ENCODE results near the gene ARID5B. TPM values are rescaled to one million over a fixed set of nuclear protein-coding genes. Genes with fewer than 3 reads are reported as not detected.

Gene ARID5B, protein sequence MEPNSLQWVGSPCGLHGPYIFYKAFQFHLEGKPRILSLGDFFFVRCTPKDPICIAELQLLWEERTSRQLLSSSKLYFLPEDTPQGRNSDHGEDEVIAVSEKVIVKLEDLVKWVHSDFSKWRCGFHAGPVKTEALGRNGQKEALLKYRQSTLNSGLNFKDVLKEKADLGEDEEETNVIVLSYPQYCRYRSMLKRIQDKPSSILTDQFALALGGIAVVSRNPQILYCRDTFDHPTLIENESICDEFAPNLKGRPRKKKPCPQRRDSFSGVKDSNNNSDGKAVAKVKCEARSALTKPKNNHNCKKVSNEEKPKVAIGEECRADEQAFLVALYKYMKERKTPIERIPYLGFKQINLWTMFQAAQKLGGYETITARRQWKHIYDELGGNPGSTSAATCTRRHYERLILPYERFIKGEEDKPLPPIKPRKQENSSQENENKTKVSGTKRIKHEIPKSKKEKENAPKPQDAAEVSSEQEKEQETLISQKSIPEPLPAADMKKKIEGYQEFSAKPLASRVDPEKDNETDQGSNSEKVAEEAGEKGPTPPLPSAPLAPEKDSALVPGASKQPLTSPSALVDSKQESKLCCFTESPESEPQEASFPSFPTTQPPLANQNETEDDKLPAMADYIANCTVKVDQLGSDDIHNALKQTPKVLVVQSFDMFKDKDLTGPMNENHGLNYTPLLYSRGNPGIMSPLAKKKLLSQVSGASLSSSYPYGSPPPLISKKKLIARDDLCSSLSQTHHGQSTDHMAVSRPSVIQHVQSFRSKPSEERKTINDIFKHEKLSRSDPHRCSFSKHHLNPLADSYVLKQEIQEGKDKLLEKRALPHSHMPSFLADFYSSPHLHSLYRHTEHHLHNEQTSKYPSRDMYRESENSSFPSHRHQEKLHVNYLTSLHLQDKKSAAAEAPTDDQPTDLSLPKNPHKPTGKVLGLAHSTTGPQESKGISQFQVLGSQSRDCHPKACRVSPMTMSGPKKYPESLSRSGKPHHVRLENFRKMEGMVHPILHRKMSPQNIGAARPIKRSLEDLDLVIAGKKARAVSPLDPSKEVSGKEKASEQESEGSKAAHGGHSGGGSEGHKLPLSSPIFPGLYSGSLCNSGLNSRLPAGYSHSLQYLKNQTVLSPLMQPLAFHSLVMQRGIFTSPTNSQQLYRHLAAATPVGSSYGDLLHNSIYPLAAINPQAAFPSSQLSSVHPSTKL
- 10 to 100 TPM; 17.7 to 54.6 (median 34.8) TPM for total RNA-seq

GRCh38 chr10:61900829-61901792 lies at the start of gene ARID5B:
Gene ARID5B, plus strand, starts transcription at chr10:61901699. Its CDS starts 11 bp downstream, at chr10:61901710.
- peak within 1 kb of the TSS; percentile 61 to 90 (median 79) for H3K4me3 ChIP-seq
- no peak for TF ChIP-seq EP300 (IDR thresholded peaks at IDR 0.05; ENCODE audit: low read depth)
- peak; percentile 73 to 89 (median 81) for TF ChIP-seq POLR2AphosphoS5 (IDR thresholded peaks at IDR 0.05)
- no peaks in the 10 kb centered on the region for H3K36me3 ChIP-seq
- H3K4me1 ChIP-seq: peaks cover 10 to 61% (median 45%) of the 10 kb centered on the region in 4 donors
- H3K9me3 ChIP-seq: no peaks in the 10 kb centered on the region
- peak within 1 kb of the TSS; percentile 98 for H3K27ac ChIP-seq
- peak; percentile 74 for DNase-seq
- in situ Hi-C loops (cut with MboI; ENCODE audit: low pct_ligation_motif_present in 1 of 4, low pct_unique_long_range_greater_than_20kb in 1 of 4, low sequenced_read_pairs in 3 of 4): loop anchor here in 3 of 4 donors (10.0 kb wide), 2 partner anchors 144 to 344 kb away; no protein-coding TSS in a partner anchor
- no peaks in the 10 kb centered on the region for H3K27me3 ChIP-seq
- intact Hi-C loops (cut with DNase I; ENCODE audit: low total_unique reads): loop anchor here (1.0 to 10.0 kb wide), 2 partner anchors 94 to 136 kb away; no protein-coding TSS in a partner anchor
- WGBS, 2 donors (ENCODE audit: low coverage in 1 of 2): 0% methylated on average over 24 to 34 of the region's 34 CpGs

DNA sequence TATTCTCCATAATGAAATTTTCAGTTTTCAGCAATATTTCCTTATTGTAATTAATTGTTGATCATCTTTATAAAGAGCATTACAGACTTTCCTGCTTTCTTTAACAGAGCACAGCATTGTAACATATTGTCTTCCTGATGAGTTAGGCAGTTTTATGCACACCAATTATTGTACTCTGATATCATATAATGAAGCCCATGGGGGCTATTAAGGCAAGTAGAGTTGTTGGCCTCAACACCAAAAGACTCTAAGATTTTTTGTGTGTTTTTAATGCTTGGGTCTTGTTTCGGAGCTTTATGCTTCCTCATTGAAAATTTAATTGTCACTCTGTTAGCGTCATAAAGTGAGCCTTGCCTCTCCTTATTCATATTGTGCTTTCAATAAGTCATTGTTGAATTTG lies 49.2 kb upstream of the ARID5B start:
- no peak overlapping the region for H3K27ac ChIP-seq
- TF ChIP-seq POLR2A (IDR thresholded peaks at IDR 0.05) (no peak), EP300 (IDR thresholded peaks at IDR 0.05; ENCODE audit: low read depth) (no peak), CTCF (IDR thresholded peaks at IDR 0.05) (no peak), POLR2AphosphoS5 (IDR thresholded peaks at IDR 0.05) (no peak)
- WGBS, 2 donors (ENCODE audit: low coverage in 1 of 2): 72 to 94% methylated on average over 2 of the region's 2 CpGs
- in situ Hi-C loops (cut with MboI; ENCODE audit: low pct_ligation_motif_present in 1 of 4, low pct_unique_long_range_greater_than_20kb in 1 of 4, low sequenced_read_pairs in 3 of 4) (no loop called here), intact Hi-C loops (cut with DNase I; ENCODE audit: low total_unique reads) (no loop called here)
- H3K9me3 ChIP-seq: no peaks in the 10 kb centered on the region
- H3K27me3 ChIP-seq: no peaks in the 10 kb centered on the region
- no peak overlapping the region for H3K4me3 ChIP-seq
- DNase-seq: no peak
- no peaks in the 10 kb centered on the region for H3K4me1 ChIP-seq
- H3K36me3 ChIP-seq: no peaks in the 10 kb centered on the region

- no peaks in the 10 kb centered on the region for H3K9me3 ChIP-seq
- no peak for TF ChIP-seq POLR2A (IDR thresholded peaks at IDR 0.05)
- no peak for TF ChIP-seq CTCF (IDR thresholded peaks at IDR 0.05)
- TF ChIP-seq EP300 (IDR thresholded peaks at IDR 0.05; ENCODE audit: low read depth): no peak
- TF ChIP-seq POLR2AphosphoS5 (IDR thresholded peaks at IDR 0.05): no peak
- no peak for DNase-seq
- no peak overlapping the region for H3K27ac ChIP-seq
- H3K4me3 ChIP-seq: no peak overlapping the region
- WGBS, 2 donors (ENCODE audit: low coverage in 1 of 2): 86% methylated on average over 3 of the region's 3 CpGs; no CpG with 5 or more reads in 1 of the 2 donors
- H3K36me3 ChIP-seq: no peaks in the 10 kb centered on the region
- in situ Hi-C loops (cut with MboI; ENCODE audit: low pct_ligation_motif_present in 1 of 4, low pct_unique_long_range_greater_than_20kb in 1 of 4, low sequenced_read_pairs in 3 of 4) (no loop called here), intact Hi-C loops (cut with DNase I; ENCODE audit: low total_unique reads) (no loop called here)
- H3K27me3 ChIP-seq: no peaks in the 10 kb centered on the region
- no peaks in the 10 kb centered on the region for H3K4me1 ChIP-seq
These were observed 45.7 kb upstream of the ARID5B start for GRCh38 chr10:61855771-61856170.

DNA sequence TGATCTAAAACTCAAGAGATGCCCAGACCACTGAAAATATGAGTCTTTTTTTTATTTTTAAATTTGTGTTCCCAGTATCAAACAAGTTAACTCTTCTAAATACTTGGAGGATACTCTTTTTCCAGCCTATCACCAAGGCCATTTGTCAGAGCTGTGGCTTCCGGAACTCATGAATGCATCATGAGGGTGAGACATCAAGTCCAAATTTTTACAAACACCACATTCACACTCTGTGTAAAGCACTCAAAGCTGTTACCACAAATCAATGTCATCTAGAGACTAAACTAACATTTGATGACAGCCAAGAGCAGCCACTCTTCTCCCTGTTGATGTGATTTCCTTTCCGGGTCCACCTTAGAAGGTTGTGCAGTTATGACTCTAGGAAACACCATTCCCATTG lies 43.8 kb upstream of the ARID5B start:
- intact Hi-C loops (cut with DNase I; ENCODE audit: low total_unique reads) (no loop called here), in situ Hi-C loops (cut with MboI; ENCODE audit: low pct_ligation_motif_present in 1 of 4, low pct_unique_long_range_greater_than_20kb in 1 of 4, low sequenced_read_pairs in 3 of 4) (no loop called here)
- H3K36me3 ChIP-seq: no peaks in the 10 kb centered on the region
- WGBS, 2 donors (ENCODE audit: low coverage in 1 of 2): 96 to 100% methylated on average over 2 of the region's 2 CpGs
- no peaks in the 10 kb centered on the region for H3K9me3 ChIP-seq
- H3K27ac ChIP-seq: no peak overlapping the region
- H3K4me1 ChIP-seq: no peaks in the 10 kb centered on the region
- TF ChIP-seq EP300 (IDR thresholded peaks at IDR 0.05; ENCODE audit: low read depth) (no peak), CTCF (IDR thresholded peaks at IDR 0.05) (no peak), POLR2A (IDR thresholded peaks at IDR 0.05) (no peak), POLR2AphosphoS5 (IDR thresholded peaks at IDR 0.05) (no peak)
- H3K4me3 ChIP-seq: no peak overlapping the region
- DNase-seq: no peak
- no peaks in the 10 kb centered on the region for H3K27me3 ChIP-seq

Data from transverse colon (tissue), 4 donors.